DOHH2 (cell line): ENCODE data around the gene USP30.

Experiments
- EZH2phosphoT487 ChIP-seq: fragments of 200-600 bp; sonication (generic); IDR thresholded peaks from 2 replicates; pipeline ENCODE4 v1.6.1; 2017; ENCODE audit warnings: borderline replicate concordance, mild to moderate bottlenecking, antibody characterized with exemption, low read length, moderate library complexity, mixed read lengths
- TF ChIP-seq, protein P1 (sequence below): fragments of 200-600 bp; sonication (generic); IDR thresholded peaks from one replicate; pipeline ENCODE4 v1.5.1; 2014; ENCODE audit warnings: antibody characterized with exemption, mild to moderate bottlenecking, low read depth, low read length; ENCODE audit not compliant: poor library complexity, severe bottlenecking

DNA sequence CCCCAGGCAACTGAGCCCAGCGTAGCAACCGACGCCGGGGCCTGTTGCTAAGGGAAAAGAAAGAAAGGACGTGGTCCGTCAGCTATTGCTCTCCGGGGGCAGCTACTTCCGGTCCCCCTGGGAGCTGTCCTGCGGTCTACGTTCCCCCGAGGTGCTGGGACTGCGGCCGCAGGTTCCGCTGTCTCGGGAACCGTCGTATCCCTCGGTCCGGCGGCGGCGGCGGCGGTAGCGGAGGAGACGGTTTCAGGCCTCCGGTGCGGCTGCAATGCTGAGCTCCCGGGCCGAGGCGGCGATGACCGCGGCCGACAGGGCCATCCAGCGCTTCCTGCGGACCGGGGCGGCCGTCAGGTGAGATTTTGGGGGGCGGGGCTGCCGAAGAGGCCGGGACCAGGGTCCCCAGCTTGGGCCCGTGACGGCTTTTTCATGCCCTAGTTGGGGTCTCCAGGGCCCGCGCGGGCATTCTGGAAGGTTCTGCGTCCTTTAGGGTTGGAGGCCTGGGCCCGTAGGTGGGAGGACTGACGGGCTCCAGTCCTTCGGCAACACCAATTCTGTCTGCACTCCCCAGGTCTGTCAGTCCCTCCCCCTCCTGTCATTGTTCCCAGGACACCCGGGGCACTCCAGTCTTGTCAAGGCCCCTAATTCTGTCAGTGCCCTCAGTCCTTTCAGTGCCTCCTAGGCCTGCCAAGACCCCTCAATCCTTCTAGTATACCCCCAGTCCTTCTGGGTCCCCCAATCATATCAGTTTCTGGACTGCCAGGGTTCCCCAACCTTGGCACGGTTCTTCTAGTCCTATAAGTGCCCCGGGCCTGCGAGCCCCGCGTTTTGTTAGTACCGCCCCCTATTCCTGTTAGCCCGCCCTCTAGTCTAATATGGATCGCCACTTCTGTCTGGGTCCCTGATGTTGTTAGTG is at the start of gene USP30:
- TF ChIP-seq, protein P1, sequence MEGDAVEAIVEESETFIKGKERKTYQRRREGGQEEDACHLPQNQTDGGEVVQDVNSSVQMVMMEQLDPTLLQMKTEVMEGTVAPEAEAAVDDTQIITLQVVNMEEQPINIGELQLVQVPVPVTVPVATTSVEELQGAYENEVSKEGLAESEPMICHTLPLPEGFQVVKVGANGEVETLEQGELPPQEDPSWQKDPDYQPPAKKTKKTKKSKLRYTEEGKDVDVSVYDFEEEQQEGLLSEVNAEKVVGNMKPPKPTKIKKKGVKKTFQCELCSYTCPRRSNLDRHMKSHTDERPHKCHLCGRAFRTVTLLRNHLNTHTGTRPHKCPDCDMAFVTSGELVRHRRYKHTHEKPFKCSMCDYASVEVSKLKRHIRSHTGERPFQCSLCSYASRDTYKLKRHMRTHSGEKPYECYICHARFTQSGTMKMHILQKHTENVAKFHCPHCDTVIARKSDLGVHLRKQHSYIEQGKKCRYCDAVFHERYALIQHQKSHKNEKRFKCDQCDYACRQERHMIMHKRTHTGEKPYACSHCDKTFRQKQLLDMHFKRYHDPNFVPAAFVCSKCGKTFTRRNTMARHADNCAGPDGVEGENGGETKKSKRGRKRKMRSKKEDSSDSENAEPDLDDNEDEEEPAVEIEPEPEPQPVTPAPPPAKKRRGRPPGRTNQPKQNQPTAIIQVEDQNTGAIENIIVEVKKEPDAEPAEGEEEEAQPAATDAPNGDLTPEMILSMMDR: no peak
- no peak for TF ChIP-seq EZH2phosphoT487
